GM18502 (cell line): ENCODE data around the gene SELENOI.
A peak's percentile ranks its signal among the peaks of the same experiment; 100 is the strongest.
"Not testable (repeated sequence)": the region's sequence is repeated elsewhere in the genome, so short reads cannot be mapped to it uniquely, and the experiment has no call there.

Source experiments
- ATAC-seq: cut with Tn5 transposase; IDR thresholded peaks from one replicate; pipeline ENCODE4 v1.9.1; 2021; ENCODE audit warnings: mild to moderate bottlenecking; ENCODE audit not compliant: unreplicated experiment, poor library complexity

SELENOI gene

GRCh38 chr2:26326514-26326913, 19.4 kb upstream of the SELENOI start:
- no peak for ATAC-seq

DNA sequence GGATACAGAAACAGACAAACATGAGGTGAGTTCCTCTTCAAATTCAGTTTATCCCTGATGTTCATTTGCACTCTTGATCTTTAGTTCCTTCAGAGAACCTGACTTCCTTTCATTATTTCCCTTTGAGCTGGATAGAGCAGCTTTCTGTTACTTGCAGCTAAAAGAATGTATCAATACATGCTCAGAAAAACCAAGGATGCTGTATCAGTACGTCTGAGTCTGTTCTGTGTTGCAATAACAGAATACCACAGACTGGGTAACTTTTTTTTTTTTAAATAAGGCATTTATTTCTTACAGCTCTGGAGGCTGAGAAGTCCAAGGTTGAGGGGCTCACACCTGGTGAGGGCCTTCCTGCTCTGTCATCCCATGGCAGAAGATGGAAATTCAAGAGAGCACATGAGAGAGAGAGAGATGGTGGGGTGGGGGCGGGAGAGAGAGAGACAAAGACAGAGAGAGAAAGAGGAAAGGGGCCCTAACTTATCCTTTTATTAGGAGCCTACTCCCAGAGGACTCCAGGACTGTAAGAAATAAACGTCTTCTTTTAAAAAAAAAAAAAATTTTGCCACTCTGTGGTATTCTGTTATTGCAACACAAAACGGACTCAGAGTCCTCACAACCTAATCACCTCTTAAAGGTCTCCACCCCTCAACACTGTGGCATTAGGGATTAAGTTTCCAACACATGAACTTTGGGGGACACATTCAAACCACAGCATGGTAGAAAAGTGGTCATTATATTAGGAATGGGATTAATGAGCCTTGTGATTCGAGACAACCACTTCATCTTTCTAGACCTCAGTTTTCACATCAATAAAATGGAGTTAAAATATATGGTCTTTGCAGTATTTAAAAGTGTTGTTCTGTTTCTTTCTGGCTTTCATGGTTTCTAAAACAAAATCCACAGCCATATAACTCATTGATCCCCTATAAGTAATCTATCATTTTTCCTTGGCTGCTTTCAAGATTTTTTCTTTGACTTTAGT, 18.4 kb upstream of the SELENOI start:
- no peak for ATAC-seq

DNA sequence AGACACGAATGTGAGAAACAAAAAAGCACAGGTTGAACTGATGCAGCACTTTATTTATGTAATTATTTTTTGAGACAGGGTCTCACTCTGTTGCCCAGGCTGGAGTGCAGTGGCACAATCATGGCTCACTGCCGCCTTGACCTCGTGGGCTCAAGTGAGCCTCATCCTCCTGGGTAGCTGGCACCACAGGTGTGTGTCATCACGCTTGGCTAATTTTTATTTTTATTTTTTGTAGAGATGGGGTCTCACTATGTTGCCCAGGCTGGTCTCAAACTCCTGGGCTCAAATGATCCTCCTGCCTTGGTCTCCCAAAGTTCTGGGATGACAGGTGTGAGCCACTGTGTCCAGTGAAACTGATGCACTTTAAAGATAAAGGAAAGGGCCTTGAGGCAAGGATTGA, 16.9 kb upstream of the SELENOI start:
- not testable (repeated sequence) for ATAC-seq

- ATAC-seq, result peak; percentile 57
Observed at GRCh38 chr2:26330114-26330549, 15.8 kb upstream of the SELENOI start.

DNA sequence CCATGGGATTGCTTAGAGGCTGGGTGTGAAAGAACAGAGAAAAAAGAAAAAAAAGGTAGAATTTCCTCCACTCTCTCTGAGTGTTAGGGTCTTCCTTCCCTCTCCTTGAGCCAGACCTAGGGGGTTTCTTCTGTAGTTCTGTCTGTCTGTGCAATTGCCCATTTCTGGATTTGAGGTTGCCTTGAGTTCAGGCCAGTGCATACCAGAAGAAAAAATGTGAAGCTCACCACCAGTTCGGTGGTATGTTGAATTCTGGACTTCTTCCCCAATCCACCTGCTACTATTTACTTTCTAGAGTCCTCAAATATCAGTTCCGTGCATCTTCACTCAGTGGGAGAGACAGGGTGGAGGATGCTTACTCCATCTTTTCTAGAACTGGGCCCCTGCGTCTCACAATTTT, 15.3 kb upstream of the SELENOI start:
- no peak for ATAC-seq

DNA sequence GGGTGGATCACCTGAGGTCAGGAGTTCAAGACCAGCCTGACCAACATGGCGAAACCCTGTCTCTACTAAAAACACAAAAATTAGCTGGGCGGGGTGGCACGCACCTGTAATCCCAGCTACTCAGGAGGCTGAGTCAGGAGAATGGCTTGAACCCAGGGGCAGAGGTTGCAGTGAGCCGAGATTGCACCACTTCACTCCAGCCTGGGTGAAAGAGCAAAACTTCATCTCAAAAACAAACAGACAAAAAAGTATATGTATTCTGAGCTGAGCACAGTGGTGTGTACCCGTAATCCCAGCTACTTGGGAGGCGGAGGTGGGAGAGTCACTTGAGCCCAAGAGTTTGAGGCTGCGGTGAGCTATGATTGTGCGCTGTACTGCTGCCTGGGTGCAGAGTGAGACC, 14.6 kb upstream of the SELENOI start:
- ATAC-seq, result not testable (repeated sequence)

DNA sequence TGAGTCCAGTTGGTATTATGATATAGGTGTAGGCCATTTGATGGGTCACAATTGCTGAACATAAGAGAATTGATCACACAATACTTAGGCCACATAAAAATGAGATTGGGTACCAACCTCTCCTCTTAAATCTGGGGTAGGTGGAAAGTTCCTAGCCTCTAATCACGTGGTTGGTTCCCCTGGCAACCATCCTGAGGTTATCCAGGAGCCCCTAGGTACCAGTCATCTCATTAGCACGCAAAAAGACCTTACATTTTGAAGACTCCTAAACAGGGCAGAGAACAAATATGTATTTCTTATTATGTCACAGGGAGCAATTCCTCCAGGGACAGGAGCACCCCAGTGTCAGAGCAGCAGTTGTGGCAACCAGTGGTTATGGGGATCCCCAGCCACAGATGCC, 12.7 kb upstream of the SELENOI start:
- ATAC-seq, result no peak

GRCh38 chr2:26335231-26335630, 10.7 kb upstream of the SELENOI start:
- ATAC-seq, result no peak

DNA sequence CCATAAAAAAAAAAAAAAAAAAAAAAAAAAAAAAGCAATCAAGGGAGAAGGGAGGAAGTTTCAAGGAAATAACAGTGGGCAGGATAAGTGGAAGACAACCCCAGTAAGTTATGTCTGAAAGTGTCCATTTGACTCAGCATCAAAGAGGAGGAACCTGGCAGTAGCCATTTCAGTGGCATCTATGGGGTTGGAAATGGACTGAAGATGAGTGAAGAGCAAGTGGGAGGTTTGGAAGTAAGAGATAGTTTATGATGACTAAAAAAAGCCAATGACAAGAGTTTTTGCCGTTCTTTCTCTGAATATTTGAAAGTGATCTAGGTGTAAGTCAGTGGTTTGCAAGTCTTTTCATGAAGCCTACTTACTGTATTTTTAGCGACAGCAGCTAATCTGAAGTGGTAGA, 9.2 kb upstream of the SELENOI start:
- no peak for ATAC-seq

DNA sequence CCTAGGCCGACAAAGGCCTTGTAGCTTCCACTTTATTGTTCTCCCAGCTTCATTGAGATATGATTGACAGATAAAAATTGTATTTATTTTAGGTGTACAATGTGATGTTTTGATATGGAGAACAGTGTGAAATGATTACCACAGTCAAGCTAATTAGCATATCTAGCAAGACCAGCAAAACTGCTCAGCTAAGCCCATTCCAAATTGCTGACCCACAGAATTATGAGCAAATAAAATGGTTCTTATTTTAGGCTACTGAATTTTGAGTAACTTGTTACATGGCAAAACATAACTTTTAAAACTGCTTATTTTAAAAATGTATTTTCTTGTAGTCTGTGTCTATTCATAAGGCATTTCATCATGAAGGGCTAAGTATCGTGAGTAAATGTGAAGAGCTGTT, 8.6 kb upstream of the SELENOI start:
- no peak for ATAC-seq

GRCh38 chr2:26340831-26341230, 5.1 kb upstream of the SELENOI start:
- ATAC-seq, result no peak

DNA sequence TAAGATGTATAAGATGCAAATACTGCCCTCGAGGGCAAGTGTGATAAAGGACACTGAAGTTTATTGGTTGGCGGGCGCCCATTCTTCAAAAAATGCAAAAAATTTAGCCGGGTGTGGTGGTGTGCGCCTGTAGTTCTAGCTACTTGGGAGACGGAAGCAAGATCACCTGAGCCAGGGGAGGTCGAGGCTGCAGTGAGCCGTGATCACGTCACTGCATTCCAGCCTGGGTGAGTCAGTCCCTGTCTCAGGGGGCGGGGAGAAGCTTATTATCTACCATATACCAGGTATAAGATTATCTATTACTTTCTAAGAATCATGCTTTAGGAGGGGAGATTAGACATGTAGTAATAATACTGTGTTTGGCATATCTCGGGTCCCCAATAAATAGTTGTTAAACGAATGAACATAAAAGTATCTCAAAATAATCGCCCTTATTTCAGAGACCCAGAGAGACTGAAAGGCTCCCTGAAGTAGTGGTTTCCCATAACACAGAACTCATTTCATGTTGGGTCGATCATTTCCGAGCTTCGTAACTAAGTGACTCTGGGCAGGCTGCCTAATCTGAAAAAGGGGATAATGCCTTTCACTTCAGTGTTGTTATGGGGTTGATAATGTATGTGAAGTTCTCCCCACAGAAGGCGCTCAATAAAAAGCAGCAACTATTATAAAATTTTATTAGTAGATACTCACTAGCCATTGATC, 1.2 kb upstream of the SELENOI start:
- ATAC-seq, result no peak

- ATAC-seq, result no peak
Observed at GRCh38 chr2:26345283-26345544, 729 bp upstream of the SELENOI start.

GRCh38 chr2:26346454-26347053, 611 bp downstream of the SELENOI start, which contains the start of gene ADGRF3:
TSS of gene ADGRF3 (minus strand) at chr2:26346789. CDS start at chr2:26346234, 555 bp downstream.
- no peak for ATAC-seq

DNA sequence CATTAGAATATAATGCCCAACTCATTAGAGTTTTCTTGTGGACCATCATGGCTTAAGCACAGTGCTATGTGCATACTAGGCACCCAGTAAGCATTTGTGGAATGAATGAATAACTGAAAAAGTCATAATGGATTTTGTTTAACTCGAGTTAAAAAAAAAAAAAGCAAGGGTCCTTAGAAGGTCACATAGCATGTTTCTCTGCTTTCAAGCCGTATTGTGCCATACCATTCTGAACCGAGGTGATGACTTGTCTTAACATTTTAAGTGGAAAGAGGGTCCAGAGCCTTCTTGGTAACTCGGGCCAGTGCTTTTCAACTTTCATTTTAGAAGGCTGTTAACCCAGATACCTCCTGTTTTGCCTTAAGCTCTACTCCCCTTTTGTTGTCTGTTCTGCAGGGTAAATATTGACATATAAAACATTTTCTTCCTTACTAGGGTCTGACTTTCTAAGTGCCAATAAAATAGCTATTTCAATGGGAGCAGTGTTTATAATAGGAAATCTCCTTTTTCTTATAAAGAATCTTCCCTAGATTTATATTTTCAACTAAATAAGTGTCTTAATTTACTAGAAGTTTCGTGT, 1.4 kb downstream of the SELENOI start:
- ATAC-seq, result no peak

DNA sequence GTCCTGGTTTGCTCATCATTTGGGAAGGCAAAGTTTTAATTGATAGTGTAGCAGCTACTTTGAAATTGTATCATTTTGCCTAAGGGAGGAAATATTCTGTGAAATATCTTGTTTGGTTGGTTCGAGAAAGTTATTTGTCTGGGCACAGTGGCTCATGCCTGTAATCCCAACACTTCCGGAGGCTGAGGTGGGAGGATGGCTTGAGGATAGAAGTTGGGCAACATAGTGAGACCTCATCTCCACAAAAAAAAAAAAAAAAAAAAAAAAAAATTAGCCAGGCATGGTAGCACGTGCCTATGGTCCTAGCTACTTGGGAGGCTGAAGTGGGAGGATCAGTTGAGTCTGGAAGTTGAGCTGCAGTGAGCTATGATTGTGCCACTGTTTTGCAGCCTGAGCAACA, 3.7 kb downstream of the SELENOI start:
- ATAC-seq, result no peak

GRCh38 chr2:26351375-26352090, 5.6 kb downstream of the SELENOI start:
- no peak for ATAC-seq

GRCh38 chr2:26352892-26353291, 6.9 kb downstream of the SELENOI start:
- ATAC-seq, result no peak

DNA sequence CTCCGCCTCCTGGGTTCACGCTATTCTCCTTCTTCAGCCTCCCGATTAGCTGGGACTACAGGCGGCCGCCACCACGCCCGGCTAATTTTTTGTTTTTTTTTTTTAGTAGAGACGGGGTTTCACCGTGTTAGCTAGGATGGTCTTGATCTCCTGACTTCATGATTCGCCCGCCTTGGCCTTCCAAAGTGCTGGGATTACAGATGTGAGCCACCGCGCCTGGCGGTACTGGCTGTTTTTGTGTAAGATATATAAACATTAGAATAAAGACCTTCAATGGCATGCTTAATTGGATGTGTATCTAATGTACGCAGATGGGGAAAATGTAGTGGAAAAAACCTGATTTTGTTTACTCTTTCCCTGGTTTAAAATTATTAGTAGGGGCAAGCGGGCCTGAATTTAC, 8.5 kb downstream of the SELENOI start:
- ATAC-seq, result not testable (repeated sequence)
